Muscle layer of colon (tissue), 2 donors: ENCODE results near the gene SPON2.

Source experiments
- H3K27ac ChIP-seq: one replicate; pipeline ENCODE4 v1.7.0; 2013; ENCODE audit warnings: low read depth, mild to moderate bottlenecking, low read length, moderate library complexity
- H3K27me3 ChIP-seq, 2 donors: one replicate each; pipeline ENCODE4 v1.7.0; 2013; ENCODE audit warnings: low read length in 2 of 2, mild to moderate bottlenecking in 2 of 2; ENCODE audit not compliant: insufficient read depth in 2 of 2, control insufficient read depth in 1 of 2
- H3K36me3 ChIP-seq: one replicate; pipeline ENCODE4 v1.7.0; 2013; ENCODE audit warnings: mild to moderate bottlenecking, low read length; ENCODE audit not compliant: insufficient read depth
- H3K4me1 ChIP-seq: one replicate; pipeline ENCODE4 v1.7.0; 2013; ENCODE audit warnings: mild to moderate bottlenecking, low read length; ENCODE audit not compliant: insufficient read depth
- H3K4me3 ChIP-seq, 2 donors: one replicate each; pipeline ENCODE4 v1.7.0; 2013; ENCODE audit warnings: low read length in 2 of 2, low read depth in 1 of 2, mild to moderate bottlenecking in 1 of 2, moderate library complexity in 1 of 2
- H3K9ac ChIP-seq: one replicate; pipeline ENCODE4 v1.7.0; 2013; ENCODE audit warnings: low read length
- H3K9me3 ChIP-seq: one replicate; pipeline ENCODE4 v1.7.0; 2013; ENCODE audit warnings: mild to moderate bottlenecking, low read length
- donor health status: abdominal sarcoma.
- donor health status: Adenocarcinoma of cecum.

SPON2 gene

GRCh38 chr4:1183985-1184773, 11.8 kb upstream of the SPON2 start:
- H3K9ac ChIP-seq: no peak overlapping the region
- no peaks in the 10 kb centered on the region for H3K27me3 ChIP-seq
- no peaks in the 10 kb centered on the region for H3K36me3 ChIP-seq
- no peak overlapping the region for H3K27ac ChIP-seq
- H3K4me3 ChIP-seq: no peak overlapping the region
- H3K4me1 ChIP-seq: peaks cover 4% of the 10 kb centered on the region
- H3K9me3 ChIP-seq: no peaks in the 10 kb centered on the region

DNA sequence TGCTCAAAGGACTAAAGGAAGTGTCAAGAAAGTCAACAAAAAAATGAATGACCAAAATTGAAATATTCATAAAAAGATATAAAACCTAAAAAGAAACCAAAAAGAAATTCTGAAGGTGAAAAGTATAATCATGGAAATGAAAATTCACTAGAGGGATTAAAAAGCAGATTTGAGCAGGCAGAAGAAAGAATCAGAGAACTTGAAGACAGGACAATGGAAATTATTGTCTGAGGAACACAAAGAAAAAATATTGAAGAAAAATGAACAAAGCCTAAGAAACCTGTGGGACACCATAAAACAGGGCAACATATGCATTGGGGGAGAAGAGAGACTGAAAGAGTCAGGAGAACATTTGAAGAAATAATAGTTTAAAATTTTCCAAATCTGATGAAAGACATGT, 9.9 kb upstream of the SPON2 start:
- H3K9me3 ChIP-seq: no peaks in the 10 kb centered on the region
- H3K36me3 ChIP-seq: no peaks in the 10 kb centered on the region
- H3K4me1 ChIP-seq: peaks cover 4% of the 10 kb centered on the region
- H3K9ac ChIP-seq: no peak overlapping the region
- no peak overlapping the region for H3K27ac ChIP-seq
- peaks cover 0 to 3% of the 10 kb centered on the region in 2 donors for H3K27me3 ChIP-seq
- H3K4me3 ChIP-seq: no peak overlapping the region

- H3K4me1 ChIP-seq: peaks cover 5% of the 10 kb centered on the region
- no peak overlapping the region for H3K4me3 ChIP-seq
- H3K27me3 ChIP-seq: peaks cover 0 to 4% of the 10 kb centered on the region in 2 donors
- no peaks in the 10 kb centered on the region for H3K36me3 ChIP-seq
- no peaks in the 10 kb centered on the region for H3K9me3 ChIP-seq
- no peak overlapping the region for H3K27ac ChIP-seq
- H3K9ac ChIP-seq: no peak overlapping the region
Observed at GRCh38 chr4:1180663-1181062, 8.3 kb upstream of the SPON2 start.

- H3K36me3 ChIP-seq: no peaks in the 10 kb centered on the region
- H3K27me3 ChIP-seq: peaks cover 0 to 4% of the 10 kb centered on the region in 2 donors
Observed at GRCh38 chr4:1179976-1180375, 7.6 kb upstream of the SPON2 start.

GRCh38 chr4:1179089-1179441, 6.7 kb upstream of the SPON2 start:
- no peaks in the 10 kb centered on the region for H3K9me3 ChIP-seq
- no peaks in the 10 kb centered on the region for H3K36me3 ChIP-seq
- no peak overlapping the region for H3K27ac ChIP-seq
- peaks cover 0 to 4% of the 10 kb centered on the region in 2 donors for H3K27me3 ChIP-seq
- H3K4me1 ChIP-seq: peaks cover 5% of the 10 kb centered on the region
- no peak overlapping the region for H3K9ac ChIP-seq
- no peak overlapping the region for H3K4me3 ChIP-seq

More at GRCh38 chr4:1179976-1180375, 7.6 kb upstream of the SPON2 start:
- H3K27ac ChIP-seq: no peak overlapping the region
- peaks cover 5% of the 10 kb centered on the region for H3K4me1 ChIP-seq
- H3K9me3 ChIP-seq: no peaks in the 10 kb centered on the region
- H3K9ac ChIP-seq: no peak overlapping the region
- H3K4me3 ChIP-seq: no peak overlapping the region

DNA sequence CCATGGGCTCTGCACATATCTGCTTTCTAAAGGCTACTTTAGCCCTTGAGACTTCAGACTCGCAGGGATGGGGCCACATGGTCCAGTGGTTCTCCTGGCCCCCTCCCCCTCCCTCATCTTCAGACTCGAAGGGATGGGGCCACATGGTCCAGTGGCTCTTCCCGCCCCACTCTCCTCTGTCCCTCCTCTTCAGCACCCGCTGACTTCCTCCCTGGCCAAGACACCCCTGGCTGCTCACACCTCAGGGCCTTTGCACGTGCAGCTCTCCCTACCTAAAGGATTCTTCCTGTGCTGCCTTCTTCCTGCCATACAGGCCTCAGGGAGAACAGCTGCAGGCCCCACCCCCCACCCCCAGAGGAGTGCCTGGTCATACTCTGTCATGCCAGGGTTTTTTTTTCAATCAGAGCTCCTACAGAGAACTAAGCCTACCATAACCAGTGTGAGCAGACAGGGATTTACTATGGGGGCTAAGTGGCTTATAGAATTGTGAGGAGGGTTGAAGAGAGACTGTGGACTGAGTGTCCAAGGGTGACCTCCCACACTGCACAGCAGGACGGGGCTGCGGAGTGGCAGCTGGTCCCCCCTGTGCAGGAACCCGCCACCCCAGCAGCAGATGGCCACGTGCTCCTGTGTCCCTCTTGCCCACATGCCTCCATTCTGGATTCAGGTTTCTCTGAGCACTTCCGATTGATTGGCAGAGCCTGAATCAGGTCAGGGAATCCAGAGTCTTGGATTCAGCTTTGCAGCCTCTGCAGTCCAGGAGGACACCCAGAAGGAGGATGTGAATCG, 6.1 kb upstream of the SPON2 start:
- H3K27me3 ChIP-seq: peaks cover 0 to 4% of the 10 kb centered on the region in 2 donors
- no peaks in the 10 kb centered on the region for H3K9me3 ChIP-seq
- peaks cover 5% of the 10 kb centered on the region for H3K4me1 ChIP-seq
- H3K27ac ChIP-seq: no peak overlapping the region
- no peaks in the 10 kb centered on the region for H3K36me3 ChIP-seq
- H3K4me3 ChIP-seq: no peak overlapping the region
- no peak overlapping the region for H3K9ac ChIP-seq

GRCh38 chr4:1177274-1178141, 5.1 kb upstream of the SPON2 start:
- H3K27ac ChIP-seq: no peak overlapping the region
- no peak overlapping the region for H3K9ac ChIP-seq
- no peaks in the 10 kb centered on the region for H3K36me3 ChIP-seq
- no peak overlapping the region for H3K4me3 ChIP-seq
- peaks cover 5% of the 10 kb centered on the region for H3K4me1 ChIP-seq
- H3K9me3 ChIP-seq: no peaks in the 10 kb centered on the region
- H3K27me3 ChIP-seq: peaks cover 0 to 10% of the 10 kb centered on the region in 2 donors

DNA sequence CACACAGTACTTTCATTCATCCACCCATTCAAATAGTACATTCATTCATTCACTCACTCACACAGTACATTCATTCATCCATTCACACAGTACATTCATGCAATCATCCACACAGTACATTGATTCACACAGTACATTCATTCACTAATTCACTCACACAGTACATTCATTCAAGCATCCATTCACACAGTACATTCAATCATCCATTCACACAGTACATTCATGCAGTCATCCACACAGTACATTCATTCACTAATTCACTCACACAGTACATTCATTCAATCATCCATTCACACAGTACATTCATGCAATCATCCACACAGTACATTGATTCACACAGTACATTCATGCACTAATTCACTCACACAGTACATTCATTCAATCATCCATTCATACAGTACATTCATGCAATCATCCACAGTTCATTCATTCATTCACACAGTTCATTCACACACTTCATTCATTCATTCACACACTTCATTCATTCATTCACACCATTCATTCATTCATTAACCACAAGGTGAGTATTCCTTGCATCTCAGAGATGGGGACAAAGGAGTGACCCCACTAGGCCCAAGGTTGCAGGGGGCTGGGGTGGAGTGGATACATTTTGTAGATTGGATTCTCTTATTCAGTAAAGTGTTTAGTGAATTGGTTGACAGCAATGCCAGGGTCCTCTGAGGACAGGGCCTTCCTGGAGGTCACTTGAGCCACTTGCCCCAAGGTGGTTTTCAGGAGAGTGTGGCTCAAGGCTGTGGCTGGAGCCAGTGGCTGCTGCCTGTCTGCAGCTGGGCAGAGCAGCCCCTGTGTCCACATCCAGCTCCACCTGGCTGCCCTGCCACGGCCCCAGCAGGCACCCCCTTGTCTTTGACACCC, 4.3 kb upstream of the SPON2 start:
- no peak overlapping the region for H3K9ac ChIP-seq

DNA sequence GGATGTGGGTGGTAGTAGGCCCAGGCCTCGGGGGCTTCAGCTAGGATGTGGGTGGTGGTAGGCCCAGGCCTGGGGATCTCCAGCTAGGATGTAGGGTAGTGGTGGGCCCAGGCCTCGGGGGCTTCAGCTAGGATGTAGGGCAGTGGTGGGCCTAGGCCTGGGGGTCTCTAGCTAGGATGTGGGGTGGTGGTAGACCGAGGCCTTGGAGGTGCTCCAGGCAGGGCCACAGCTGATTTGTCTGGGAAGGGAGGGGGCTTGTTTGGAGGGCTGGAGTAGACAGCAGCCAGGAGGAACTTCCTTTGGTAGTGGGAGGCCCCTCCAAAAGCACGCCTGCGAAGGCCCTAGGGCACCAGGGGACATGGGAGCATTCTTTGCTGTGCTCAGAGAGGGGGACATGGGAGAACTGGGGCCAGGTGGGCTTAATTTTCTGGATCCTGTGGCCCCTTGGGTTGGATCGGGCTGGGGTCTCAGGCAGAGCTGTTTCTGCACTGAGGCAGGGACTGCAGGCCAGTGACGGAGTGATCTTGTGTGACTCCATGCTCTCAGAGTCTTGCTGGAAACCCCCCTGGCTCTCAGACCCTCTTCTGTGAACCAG, 3.3 kb upstream of the SPON2 start:
- Histone ChIP-seq H3K36me3 (no peaks in the 10 kb centered on the region), H3K27ac (no peak overlapping the region), H3K27me3 (peaks cover 0 to 28% of the 10 kb centered on the region in 2 donors), H3K9me3 (no peaks in the 10 kb centered on the region), H3K9ac (no peak overlapping the region), H3K4me3 (no peak overlapping the region), H3K4me1 (peaks cover 5% of the 10 kb centered on the region)

More for the DNA sequence above, 4.3 kb upstream of the SPON2 start:
- no peak overlapping the region for H3K4me3 ChIP-seq
- H3K4me1 ChIP-seq: peaks cover 5% of the 10 kb centered on the region
- peaks cover 0 to 19% of the 10 kb centered on the region in 2 donors for H3K27me3 ChIP-seq
- H3K36me3 ChIP-seq: no peaks in the 10 kb centered on the region
- H3K27ac ChIP-seq: no peak overlapping the region
- H3K9me3 ChIP-seq: no peaks in the 10 kb centered on the region

DNA sequence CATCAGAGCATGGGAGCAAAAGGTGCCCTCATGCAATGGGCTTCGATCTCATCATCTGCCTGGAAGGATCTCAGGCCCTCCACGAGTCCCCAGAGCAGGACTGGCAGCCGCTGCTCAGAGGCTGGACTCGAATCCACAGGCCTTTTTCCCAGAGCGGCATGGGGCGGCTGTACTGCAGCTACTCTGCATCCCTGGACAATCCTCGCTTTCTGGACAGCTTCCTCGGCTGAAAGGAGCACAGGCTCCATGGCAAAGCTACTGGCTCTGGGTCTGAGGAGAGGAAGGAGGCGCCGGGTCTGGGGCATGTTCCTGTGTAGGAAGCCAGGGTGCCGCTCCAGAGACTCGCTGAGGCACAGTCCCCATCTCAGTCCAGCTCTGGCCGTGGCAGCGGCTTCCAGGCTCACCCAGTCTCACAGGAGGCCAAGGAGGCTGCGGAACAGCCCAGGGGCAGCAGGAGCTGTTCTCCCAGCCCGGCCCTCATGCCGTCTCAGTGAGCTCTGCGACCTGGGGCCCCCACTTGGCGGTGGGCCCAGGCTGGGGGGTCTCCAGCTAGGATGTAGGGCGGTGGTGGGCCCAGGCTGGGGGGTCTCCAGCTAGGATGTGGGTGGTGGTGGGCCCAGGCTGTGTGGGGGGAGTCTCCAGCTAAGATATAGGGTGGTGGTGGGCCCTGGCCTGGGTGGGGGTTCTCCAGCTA, 2.7 kb upstream of the SPON2 start:
- Histone ChIP-seq H3K36me3 (no peaks in the 10 kb centered on the region), H3K9ac (no peak overlapping the region), H3K4me3 (no peak overlapping the region), H3K9me3 (no peaks in the 10 kb centered on the region), H3K27ac (no peak overlapping the region), H3K4me1 (peaks cover 5% of the 10 kb centered on the region), H3K27me3 (peaks cover 0 to 34% of the 10 kb centered on the region in 2 donors)
